A549 (cell line): ENCODE measurements around the gene TFCP2L1. TPM values are rescaled to one million over a fixed set of nuclear protein-coding genes. Genes with fewer than 3 reads are reported as not detected.

ENCODE experiments used
- ATAC-seq, 2 experiments: fragments of 200-7000 bp in 1 of 2; fragments of >200 bp in 1 of 2; cut with Nextera tagmentation in 1 of 2; cut with Tn5 transposase in 1 of 2; 3 replicates each; pipeline versions ENCODE4 v1.8.0 to v1.9.1; 2018 to 2020; ENCODE audit warnings: mild to moderate bottlenecking in 1 of 2, moderate library complexity in 1 of 2
- CTCF ChIA-PET: fragments of 300-600 bp; sonication (Branson Sonifier 250); formaldehyde crosslinking; extraction: SDS; loops from one replicate; lab custom pipeline; 2021; ENCODE audit warnings: antibody characterized with exemption, inconsistent platforms; lab: Yijun Ruan, JAX
- POLR2A ChIA-PET: fragments of 350-600 bp; formaldehyde crosslinking; extraction: SDS; loops from one replicate; lab custom pipeline; 2021; ENCODE audit warnings: antibody characterized with exemption, inconsistent platforms; lab: Yijun Ruan, JAX
- DNase-seq, 2 experiments: peaks; one replicate each; pipeline versions ENCODE4 v3.0.0 to v3.0.0-alpha.2; 2011 to 2016; ENCODE audit warnings: low read depth in 1 of 2, low spot score in 1 of 2
- FAIRE-seq: peaks from 2 replicates; lab custom pipeline; 2011; peaks lifted over from hg19 to GRCh38; lab: Jason Lieb, UNC
- H3K27ac ChIP-seq, 2 experiments: fragments of >200 bp; sonication (Bioruptor Twin); formaldehyde crosslinking; 3 replicates each; pipeline ENCODE4 v1.5.1; 2016 to 2017
- H3K4me1 ChIP-seq: fragments of >200 bp; sonication (Bioruptor Twin); formaldehyde crosslinking; 3 replicates; pipeline ENCODE4 v1.6.1; 2016
- H3K4me2 ChIP-seq: fragments of >200 bp; sonication (Bioruptor Twin); formaldehyde crosslinking; 3 replicates; pipeline ENCODE4 v1.6.1; 2016
- H3K4me3 ChIP-seq: fragments of >200 bp; sonication (Bioruptor Twin); formaldehyde crosslinking; 3 replicates; pipeline ENCODE4 v1.5.1; 2016
- H3K9me3 ChIP-seq: fragments of >200 bp; sonication (Bioruptor Twin); formaldehyde crosslinking; 3 replicates; pipeline ENCODE4 v1.6.1; 2016
- CBX2 ChIP-seq: fragments of 200-600 bp; sonication (generic); IDR thresholded peaks from 2 replicates; pipeline ENCODE4 v1.6.1; 2016; ENCODE audit warnings: low read depth, mild to moderate bottlenecking, borderline replicate concordance
- CBX8 ChIP-seq: fragments of 200-600 bp; sonication (generic); IDR thresholded peaks from 2 replicates; pipeline ENCODE4 v1.6.1; 2016
- CHD2 ChIP-seq: fragments of 150-350 bp; IDR thresholded peaks from 2 replicates; pipeline ENCODE4 v1.6.1; 2014; ENCODE audit warnings: low read length; ENCODE audit not compliant: partially characterized antibody
- FOSL2 ChIP-seq, 2 experiments: fragments of 450-650 bp in 1 of 2; fragments of >200 bp in 1 of 2; sonication (Bioruptor Twin) in 1 of 2; formaldehyde crosslinking; IDR thresholded peaks; 2 replicates each; pipeline versions ENCODE4 v1.5.0 to v1.6.1; 2016 to 2020; ENCODE audit warnings: mild to moderate bottlenecking in 1 of 2, moderate library complexity in 1 of 2
- HEYL ChIP-seq: fragments of 250-450 bp; sonication (Bioruptor Pico); IDR thresholded peaks from 2 replicates; pipeline ENCODE4 v1.8.0; 2021; ENCODE audit warnings: mild to moderate bottlenecking, moderate library complexity
- HOXB13 ChIP-seq: fragments of 250-450 bp; sonication (Bioruptor Pico); IDR thresholded peaks from 2 replicates; pipeline ENCODE4 v1.5.0; 2020; ENCODE audit warnings: low read depth, mild to moderate bottlenecking, moderate library complexity
- JUNB ChIP-seq: fragments of >200 bp; sonication (Bioruptor Twin); formaldehyde crosslinking; IDR thresholded peaks from 2 replicates; pipeline ENCODE4 v1.6.1; 2016
- KDM5A ChIP-seq: fragments of 200-600 bp; sonication (generic); IDR thresholded peaks from 2 replicates; pipeline ENCODE4 v1.6.1; 2016; ENCODE audit warnings: antibody characterized with exemption, mild to moderate bottlenecking
- NFE2L2 ChIP-seq: fragments of 150-350 bp; conservative IDR thresholded peaks from 2 replicates; pipeline ENCODE4 v1.6.1; 2014; ENCODE audit warnings: low read length
- NPAS2 ChIP-seq: fragments of 250-450 bp; sonication (Bioruptor Pico); IDR thresholded peaks from 2 replicates; pipeline ENCODE4 v1.8.0; 2022; ENCODE audit warnings: mild to moderate bottlenecking, moderate library complexity, borderline replicate concordance
- NR3C1 ChIP-seq: fragments of >200 bp; sonication (Bioruptor Twin); formaldehyde crosslinking; IDR thresholded peaks from 3 replicates; pipeline ENCODE4 v1.6.1; 2017
- PHF8 ChIP-seq: fragments of 200-600 bp; sonication (generic); IDR thresholded peaks from 2 replicates; pipeline ENCODE4 v1.6.1; 2016; ENCODE audit warnings: low read depth, mild to moderate bottlenecking, antibody characterized with exemption, moderate library complexity, borderline replicate concordance
- POLR2A ChIP-seq: IDR thresholded peaks from 2 replicates; pipeline ENCODE4 v1.6.1; 2012; ENCODE audit warnings: mild to moderate bottlenecking, low read length
- POLR2AphosphoS2 ChIP-seq: conservative IDR thresholded peaks from 2 replicates; pipeline ENCODE4 v1.6.1; 2012; ENCODE audit warnings: low read length, improper control_type of control experiment, inconsistent platforms
- RAD21 ChIP-seq, 2 experiments: fragments of >200 bp in 1 of 2; sonication (Bioruptor Twin) in 1 of 2; formaldehyde crosslinking in 1 of 2; IDR thresholded peaks in 1 of 2; conservative IDR thresholded peaks in 1 of 2; 2 replicates in 1 of 2; 3 replicates in 1 of 2; pipeline ENCODE4 v1.6.1; 2012 to 2018; ENCODE audit warnings: inconsistent platforms in 1 of 2
- RARB ChIP-seq: fragments of 250-450 bp; sonication (Bioruptor Pico); IDR thresholded peaks from 2 replicates; pipeline ENCODE4 v1.8.0; 2021; ENCODE audit warnings: mild to moderate bottlenecking, moderate library complexity
- RCOR1 ChIP-seq: fragments of 150-350 bp; IDR thresholded peaks from 2 replicates; pipeline ENCODE4 v1.6.1; 2014; ENCODE audit warnings: antibody characterized with exemption, low read length, low read depth
- RFX5 ChIP-seq: fragments of 450-650 bp; IDR thresholded peaks from 2 replicates; pipeline ENCODE4 v1.7.1; 2014; ENCODE audit warnings: antibody characterized with exemption, mild to moderate bottlenecking, moderate library complexity
- SMC3 ChIP-seq: fragments of >200 bp; sonication (Bioruptor Twin); formaldehyde crosslinking; IDR thresholded peaks from 3 replicates; pipeline ENCODE4 v1.6.1; 2018; ENCODE audit warnings: inconsistent platforms
- SREBF2 ChIP-seq: fragments of 450-650 bp; IDR thresholded peaks from 2 replicates; pipeline ENCODE4 v1.6.1; 2014; ENCODE audit warnings: mild to moderate bottlenecking, moderate library complexity
- ZC3H11A ChIP-seq: fragments of 450-650 bp; IDR thresholded peaks from 2 replicates; pipeline ENCODE4 v1.6.1; 2014; ENCODE audit warnings: antibody characterized with exemption, mild to moderate bottlenecking
- WGBS: methylation state at CpG from one replicate; pipeline ENCODE4 v1.1.6; 2017; ENCODE audit errors: missing lambda C conversion rate; 5-methylcytosine and 5-hydroxymethylcytosine counted together
- polyA plus RNA-seq, 4 experiments: library from polyadenylated mRNA; depleted of rRNA in 3 of 4; stranded (reverse); fragments of >200 nt; fragmentation: RNase III in 1 of 4; extraction: RNeasy Plus Mini Kit Qiagen cat#74134 plus additional on column Dnase treatment in 1 of 4; gene quantifications; 2 replicates in 3 of 4; 3 replicates in 1 of 4; pipeline ENCODE4 v1.2.3, GENCODE V29; 2011 to 2017
- TF ChIP-seq, protein P1 (sequence below): fragments of >200 bp; sonication (Bioruptor Twin); formaldehyde crosslinking; IDR thresholded peaks from 3 replicates; pipeline ENCODE4 v1.5.1; 2016
- TF ChIP-seq, protein P2 (sequence below): fragments of >200 bp; sonication (Bioruptor Twin); formaldehyde crosslinking; IDR thresholded peaks from 2 replicates; pipeline ENCODE4 v1.6.1; 2016
- TF ChIP-seq, protein P3 (sequence below): IDR thresholded peaks from 2 replicates; pipeline ENCODE4 v1.6.1; 2012

Gene TFCP2L1
- polyA plus RNA-seq, 2 of the 4 experiments (the other 2 are of a cell fraction): 1.3 to 3.1 TPM

DNA sequence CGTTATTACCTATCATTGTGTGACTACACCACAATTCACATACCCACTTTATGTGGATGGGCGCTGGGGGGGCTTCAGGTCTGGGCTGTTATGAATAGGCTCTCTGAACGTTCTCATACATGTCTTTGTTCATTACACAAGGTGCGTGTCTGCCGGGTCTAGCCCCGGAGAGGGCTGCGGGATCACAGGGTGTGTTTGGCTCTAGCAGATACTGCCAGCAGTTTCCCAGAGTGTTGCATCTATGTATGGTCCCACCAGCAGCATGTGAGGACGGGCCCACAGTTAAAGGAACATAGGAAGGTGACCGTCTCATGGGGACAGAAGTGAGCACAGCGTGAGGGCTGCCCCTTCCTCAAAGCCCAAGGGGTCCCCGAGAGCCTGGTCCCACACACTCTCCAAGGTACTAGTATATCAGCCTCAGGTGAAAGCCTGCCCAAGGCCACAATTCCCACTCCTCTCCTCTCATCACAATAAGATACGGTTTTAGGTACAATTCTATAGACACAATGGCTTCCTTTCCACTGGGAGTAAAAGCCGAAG lies 48.8 kb downstream of the TFCP2L1 start:
- no peak overlapping the region for H3K4me2 ChIP-seq
- H3K4me3 ChIP-seq: no peak overlapping the region
- WGBS: 83% methylated on average over 13 of the region's 13 CpGs
- no peak overlapping the region for H3K27ac ChIP-seq
- TF ChIP-seq, protein P1, sequence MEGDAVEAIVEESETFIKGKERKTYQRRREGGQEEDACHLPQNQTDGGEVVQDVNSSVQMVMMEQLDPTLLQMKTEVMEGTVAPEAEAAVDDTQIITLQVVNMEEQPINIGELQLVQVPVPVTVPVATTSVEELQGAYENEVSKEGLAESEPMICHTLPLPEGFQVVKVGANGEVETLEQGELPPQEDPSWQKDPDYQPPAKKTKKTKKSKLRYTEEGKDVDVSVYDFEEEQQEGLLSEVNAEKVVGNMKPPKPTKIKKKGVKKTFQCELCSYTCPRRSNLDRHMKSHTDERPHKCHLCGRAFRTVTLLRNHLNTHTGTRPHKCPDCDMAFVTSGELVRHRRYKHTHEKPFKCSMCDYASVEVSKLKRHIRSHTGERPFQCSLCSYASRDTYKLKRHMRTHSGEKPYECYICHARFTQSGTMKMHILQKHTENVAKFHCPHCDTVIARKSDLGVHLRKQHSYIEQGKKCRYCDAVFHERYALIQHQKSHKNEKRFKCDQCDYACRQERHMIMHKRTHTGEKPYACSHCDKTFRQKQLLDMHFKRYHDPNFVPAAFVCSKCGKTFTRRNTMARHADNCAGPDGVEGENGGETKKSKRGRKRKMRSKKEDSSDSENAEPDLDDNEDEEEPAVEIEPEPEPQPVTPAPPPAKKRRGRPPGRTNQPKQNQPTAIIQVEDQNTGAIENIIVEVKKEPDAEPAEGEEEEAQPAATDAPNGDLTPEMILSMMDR: no peak
- no peak for TF ChIP-seq ZC3H11A
- TF ChIP-seq SREBF2: no peak
- TF ChIP-seq CBX8: no peak
- TF ChIP-seq NPAS2 (CRISPR knock-in tag): no peak
- TF ChIP-seq JUNB: no peak
- TF ChIP-seq, protein P2, sequence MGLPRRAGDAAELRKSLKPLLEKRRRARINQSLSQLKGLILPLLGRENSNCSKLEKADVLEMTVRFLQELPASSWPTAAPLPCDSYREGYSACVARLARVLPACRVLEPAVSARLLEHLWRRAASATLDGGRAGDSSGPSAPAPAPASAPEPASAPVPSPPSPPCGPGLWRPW: no peak
- TF ChIP-seq, protein P3, sequence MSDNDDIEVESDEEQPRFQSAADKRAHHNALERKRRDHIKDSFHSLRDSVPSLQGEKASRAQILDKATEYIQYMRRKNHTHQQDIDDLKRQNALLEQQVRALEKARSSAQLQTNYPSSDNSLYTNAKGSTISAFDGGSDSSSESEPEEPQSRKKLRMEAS: no peak
- TF ChIP-seq HEYL (CRISPR knock-in tag): no peak
- no peak for TF ChIP-seq HOXB13 (CRISPR knock-in tag)
- TF ChIP-seq POLR2A: no peak
- TF ChIP-seq KDM5A: no peak
- H3K9me3 ChIP-seq: no peaks in the 10 kb centered on the region
- DNase-seq (no peak), FAIRE-seq (no peak), ATAC-seq (no peak)
- H3K4me1 ChIP-seq: no peaks in the 10 kb centered on the region; the same call in 2 of the 3 replicates
- CTCF ChIA-PET: no interaction called here
- POLR2A ChIA-PET: no interaction called here

DNA sequence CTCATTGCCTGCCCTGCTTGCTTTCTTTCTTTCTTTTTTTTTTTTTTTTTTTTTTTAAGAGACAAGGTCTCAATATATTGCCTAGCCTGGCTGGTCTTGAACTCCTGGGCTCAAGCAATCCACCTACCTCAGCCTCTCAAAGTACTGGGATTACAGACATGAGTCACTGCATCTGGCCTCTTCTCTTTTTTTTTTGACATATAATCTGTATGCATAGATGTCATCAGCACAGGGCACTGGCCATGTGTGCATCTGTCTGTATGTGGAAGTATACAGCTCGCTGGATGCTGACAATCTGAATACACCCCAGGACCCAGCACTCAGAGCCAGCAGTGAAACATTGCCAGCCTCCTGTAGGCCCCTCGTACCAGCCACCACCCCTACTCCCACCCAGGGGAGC lies 49.5 kb downstream of the TFCP2L1 start:
- ChIA-PET POLR2A (no interaction called here), CTCF (no interaction called here)
- Histone ChIP-seq H3K4me1 (no peaks in the 10 kb centered on the region; the same call in 2 of the 3 replicates), H3K9me3 (no peaks in the 10 kb centered on the region), H3K4me3 (no peak overlapping the region), H3K4me2 (no peak overlapping the region), H3K27ac (no peak overlapping the region)
- FAIRE-seq (no peak), ATAC-seq (no peak), DNase-seq (no peak)
- TF ChIP-seq PHF8: no peak
- no peak for TF ChIP-seq NR3C1
- TF ChIP-seq RARB: no peak
- TF ChIP-seq ZC3H11A: no peak
- no peak for TF ChIP-seq CBX2
- TF ChIP-seq POLR2AphosphoS2: no peak
- no peak for TF ChIP-seq RCOR1
- TF ChIP-seq SREBF2: no peak
- no peak for TF ChIP-seq NFE2L2
- no peak for TF ChIP-seq CHD2
- 71% methylated on average over 2 of the region's 2 CpGs for WGBS

DNA sequence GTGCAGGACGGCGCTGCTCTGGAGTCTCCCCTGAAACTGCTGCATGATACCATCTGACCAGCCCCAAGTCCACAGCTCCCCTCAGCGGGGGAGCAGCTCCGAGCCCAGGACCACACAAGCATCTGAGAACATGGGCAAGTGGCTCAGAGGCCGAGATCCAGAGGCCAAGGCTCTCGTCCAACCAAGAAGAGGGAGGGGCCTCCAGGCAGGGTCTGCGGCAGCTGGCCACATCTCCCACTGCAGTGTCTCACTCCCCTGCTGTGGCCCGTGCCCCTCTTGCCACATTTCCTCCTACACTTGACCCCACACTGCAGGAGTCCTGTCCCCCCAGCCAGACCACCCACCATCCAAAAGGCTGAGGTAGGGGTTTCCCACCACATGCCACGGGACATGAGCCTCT lies 50.2 kb downstream of the TFCP2L1 start:
- no peak overlapping the region for H3K4me3 ChIP-seq
- H3K4me2 ChIP-seq: no peak overlapping the region
- no peaks in the 10 kb centered on the region for H3K9me3 ChIP-seq
- ChIA-PET CTCF (interaction anchor here (0.6 kb wide), 2 partner anchors 20 to 25 kb away, joined by 3 read pairs; no protein-coding TSS in a partner anchor), POLR2A (no interaction called here)
- WGBS: 74% methylated on average over 4 of the region's 9 CpGs
- H3K27ac ChIP-seq: no peak overlapping the region
- no peak for FAIRE-seq
- no peak for ATAC-seq
- H3K4me1 ChIP-seq: no peaks in the 10 kb centered on the region; the same call in 2 of the 3 replicates
- no peak for DNase-seq
- TF ChIP-seq, protein P2: no peak
- TF ChIP-seq SMC3 (no peak), RAD21 (conservative IDR thresholded peaks at IDR 0.05 in 1 of 2, IDR thresholded peaks at IDR 0.05 in 1 of 2) (no peak), RCOR1 (no peak), JUNB (no peak), RFX5 (no peak), FOSL2 (IDR thresholded peaks at IDR 0.05) (no peak), FOSL2 (CRISPR knock-in tag; IDR thresholded peaks at IDR 0.05) (no peak)
